OCI-LY1 (cell line): ENCODE measurements around the gene COPZ1.

Experiments
- H2AFZ ChIP-seq: fragments of 200-600 bp; sonication (generic), shearing (Covaris generic); 2 replicates; pipeline ENCODE4 v1.6.0; 2014; ENCODE audit warnings: antibody characterized with exemption, mild to moderate bottlenecking, low read length
- H3F3A ChIP-seq: fragments of 200-600 bp; sonication (generic), shearing (Covaris generic); 2 replicates; pipeline ENCODE4 v1.6.0; 2014; ENCODE audit warnings: mild to moderate bottlenecking, antibody characterized with exemption, low read length, moderate library complexity; ENCODE audit not compliant: insufficient read depth
- H3K27ac ChIP-seq: fragments of 200-600 bp; sonication (generic); 2 replicates; pipeline ENCODE4 v1.5.1; 2014; ENCODE audit warnings: low read length, mixed run types, mild to moderate bottlenecking, low read depth; ENCODE audit not compliant: poor library complexity, severe bottlenecking
- H3K27me3 ChIP-seq: fragments of 200-600 bp; sonication (generic); 2 replicates; pipeline ENCODE4 v1.6.0; 2014; ENCODE audit warnings: antibody characterized with exemption, mild to moderate bottlenecking, low read length, moderate library complexity; ENCODE audit not compliant: insufficient read depth
- H3K36me3 ChIP-seq: fragments of 200-600 bp; sonication (generic); 2 replicates; pipeline ENCODE4 v1.6.1; 2014; ENCODE audit warnings: mild to moderate bottlenecking, antibody characterized with exemption, low read length, moderate library complexity, mixed read lengths; ENCODE audit not compliant: insufficient read depth
- H3K4me1 ChIP-seq: fragments of 200-600 bp; sonication (generic); 2 replicates; pipeline ENCODE4 v1.5.1; 2014; ENCODE audit warnings: mild to moderate bottlenecking, low read length, moderate library complexity; ENCODE audit not compliant: insufficient read depth, severe bottlenecking
- H3K4me2 ChIP-seq: fragments of 200-600 bp; sonication (generic), shearing (Covaris generic); 2 replicates; pipeline ENCODE4 v1.6.1; 2014; ENCODE audit warnings: low read length
- H3K4me3 ChIP-seq: fragments of 200-600 bp; sonication (generic); 2 replicates; pipeline ENCODE4 v1.5.1; 2014; ENCODE audit warnings: low read length, low read depth, mild to moderate bottlenecking, mixed read lengths; ENCODE audit not compliant: poor library complexity, severe bottlenecking
- H3K79me2 ChIP-seq: fragments of 200-600 bp; shearing (Covaris generic); 2 replicates; pipeline ENCODE4 v1.6.1; 2016; ENCODE audit warnings: mixed run types, low read length, mixed read lengths; ENCODE audit not compliant: insufficient read depth
- H3K9ac ChIP-seq: fragments of 200-600 bp; sonication (generic), shearing (Covaris generic); 2 replicates; pipeline ENCODE4 v1.6.1; 2014; ENCODE audit warnings: mild to moderate bottlenecking, low read length, mixed read lengths
- H3K9me2 ChIP-seq: fragments of 200-600 bp; sonication (generic), shearing (Covaris generic); 2 replicates; pipeline ENCODE4 v1.6.1; 2014; ENCODE audit warnings: low read depth, mild to moderate bottlenecking, low read length, mixed read lengths
- H3K9me3 ChIP-seq: fragments of 200-600 bp; shearing (Covaris generic); 2 replicates; pipeline ENCODE4 v1.6.1; 2014; ENCODE audit warnings: low read length, mixed read lengths
- H4K20me1 ChIP-seq: fragments of 200-600 bp; sonication (generic), shearing (Covaris generic); 2 replicates; pipeline ENCODE4 v1.6.0; 2016; ENCODE audit warnings: mild to moderate bottlenecking, low read length; ENCODE audit not compliant: insufficient read depth
- CTCF ChIP-seq: fragments of 200-600 bp; sonication (generic), shearing (Covaris generic); IDR thresholded peaks from 2 replicates; pipeline ENCODE4 v1.5.1; 2017; ENCODE audit warnings: mild to moderate bottlenecking, antibody characterized with exemption, low read length, moderate library complexity, mixed read lengths
- EZH2 ChIP-seq: fragments of 200-600 bp; sonication (generic), shearing (Covaris generic); IDR thresholded peaks from 2 replicates; pipeline ENCODE4 v1.8.0; 2017; ENCODE audit warnings: borderline replicate concordance, mixed run types, mild to moderate bottlenecking, antibody characterized with exemption, low read length, moderate library complexity, mixed read lengths

The COPZ1 gene

DNA sequence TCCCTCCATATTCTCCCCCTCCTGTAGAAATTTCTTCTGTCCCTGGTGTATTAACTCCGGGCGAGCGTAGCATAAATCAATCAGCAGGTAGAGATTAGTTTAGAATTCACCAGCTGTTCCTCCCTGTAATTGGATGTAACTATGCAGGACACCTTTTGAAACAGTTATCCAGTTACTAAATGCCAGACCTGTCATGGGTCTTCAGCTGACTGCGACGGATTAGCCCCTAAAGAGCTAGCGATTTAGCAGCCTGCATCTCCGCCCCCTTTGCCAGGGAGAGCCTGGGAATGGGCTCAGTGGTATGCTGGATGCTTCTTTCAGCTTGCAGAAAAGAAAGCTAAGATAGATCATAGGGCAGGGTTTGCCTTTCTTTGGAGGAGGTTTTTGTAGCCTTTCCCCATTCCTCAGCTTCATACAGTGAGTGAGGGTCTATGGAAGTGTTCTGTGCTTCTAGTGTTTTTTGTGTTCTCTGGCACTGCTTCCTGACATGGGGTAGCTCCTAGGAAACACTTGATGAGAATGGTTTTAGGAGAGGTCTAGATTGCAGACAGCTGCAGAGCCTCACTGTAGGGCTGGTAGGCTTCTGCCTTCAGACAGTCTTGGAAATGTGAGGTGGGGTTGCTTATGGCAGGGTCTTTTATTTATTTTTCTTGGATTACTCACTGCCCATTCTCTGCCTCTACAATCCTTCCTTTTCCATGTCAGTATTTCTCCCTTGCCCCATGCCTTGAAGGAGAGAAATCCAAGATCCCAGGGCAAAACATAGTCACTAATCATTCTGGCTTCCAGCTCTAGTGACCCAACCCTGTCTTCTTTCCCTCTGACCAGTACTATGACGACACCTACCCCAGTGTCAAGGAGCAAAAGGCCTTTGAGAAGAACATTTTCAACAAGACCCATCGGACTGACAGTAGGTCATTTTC, 16.7 kb downstream of the COPZ1 start:
- Histone ChIP-seq H3F3A (no peaks in the 10 kb centered on the region), H4K20me1 (no peaks in the 10 kb centered on the region), H3K4me3 (no peak overlapping the region), H3K79me2 (no peaks in the 10 kb centered on the region), H3K27ac (no peak overlapping the region), H3K4me2 (no peak overlapping the region), H3K36me3 (peaks cover 48% of the 10 kb centered on the region), H3K9me3 (no peaks in the 10 kb centered on the region), H2AFZ (no peak overlapping the region), H3K27me3 (no peaks in the 10 kb centered on the region), H3K4me1 (no peaks in the 10 kb centered on the region), H3K9me2 (no peaks in the 10 kb centered on the region), H3K9ac (no peak overlapping the region)
- no peak for TF ChIP-seq EZH2
- TF ChIP-seq CTCF, result no peak

DNA sequence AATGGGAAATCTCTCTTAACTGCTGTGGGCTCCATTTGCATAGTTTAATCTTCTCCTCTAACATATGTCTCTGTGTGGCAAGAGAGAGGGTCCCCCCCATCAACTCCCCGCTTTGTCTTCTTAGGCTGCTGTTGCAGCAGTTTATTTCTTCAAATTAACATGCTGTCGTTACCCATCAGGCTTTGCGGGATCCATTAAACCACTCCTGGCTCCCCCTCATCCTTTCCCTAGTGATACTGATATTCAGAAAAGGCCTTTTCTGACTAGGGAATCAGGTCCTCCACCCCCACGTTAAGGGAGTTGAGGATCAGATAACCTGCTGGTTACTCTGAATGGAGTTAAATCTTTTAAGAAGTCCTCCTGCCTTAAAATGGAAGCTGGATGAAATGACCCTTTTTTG, 24.1 kb downstream of the COPZ1 start:
- TF ChIP-seq CTCF (no peak), EZH2 (no peak)
- no peaks in the 10 kb centered on the region for H4K20me1 ChIP-seq
- H3F3A ChIP-seq, result no peaks in the 10 kb centered on the region
- no peaks in the 10 kb centered on the region for H3K79me2 ChIP-seq
- no peak overlapping the region for H3K9ac ChIP-seq
- H3K27me3 ChIP-seq, result no peaks in the 10 kb centered on the region
- H3K4me3 ChIP-seq, result no peak overlapping the region
- no peaks in the 10 kb centered on the region for H3K9me3 ChIP-seq
- no peaks in the 10 kb centered on the region for H3K9me2 ChIP-seq
- H3K4me1 ChIP-seq, result no peaks in the 10 kb centered on the region
- peaks cover 60% of the 10 kb centered on the region for H3K36me3 ChIP-seq
- H2AFZ ChIP-seq, result no peak overlapping the region
- H3K4me2 ChIP-seq, result no peak overlapping the region
- H3K27ac ChIP-seq, result no peak overlapping the region

DNA sequence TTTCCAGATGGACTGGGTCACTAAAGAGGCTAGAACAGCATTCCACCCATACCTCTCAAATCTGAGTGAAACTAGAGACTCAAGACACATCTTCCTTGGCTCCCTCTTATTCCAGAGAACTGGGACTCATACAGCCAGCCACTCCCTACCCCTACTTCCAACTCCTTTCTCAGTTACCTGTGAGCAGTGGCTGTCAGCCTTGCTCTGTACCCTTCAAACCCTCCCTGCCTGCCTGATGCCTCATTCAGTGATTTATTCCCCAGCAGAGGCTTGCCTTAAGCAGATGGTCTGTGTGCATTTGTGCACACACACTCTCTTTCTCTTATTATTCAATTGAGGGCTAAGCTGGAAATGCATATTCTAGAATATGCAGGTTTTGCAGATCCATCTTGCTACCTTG, 24.7 kb downstream of the COPZ1 start:
- Histone ChIP-seq H3K36me3 (peaks cover 59% of the 10 kb centered on the region), H3K27me3 (no peaks in the 10 kb centered on the region), H3K4me1 (no peaks in the 10 kb centered on the region), H3K4me2 (no peak overlapping the region), H3K9me2 (no peaks in the 10 kb centered on the region), H3K4me3 (no peak overlapping the region), H4K20me1 (no peaks in the 10 kb centered on the region), H2AFZ (no peak overlapping the region), H3K9ac (no peak overlapping the region), H3F3A (no peaks in the 10 kb centered on the region), H3K9me3 (no peaks in the 10 kb centered on the region), H3K79me2 (no peaks in the 10 kb centered on the region), H3K27ac (no peak overlapping the region)
- TF ChIP-seq EZH2 (no peak), CTCF (no peak)
